ENCODE data around the gene ARL6IP4.

The ARL6IP4 gene

DNA sequence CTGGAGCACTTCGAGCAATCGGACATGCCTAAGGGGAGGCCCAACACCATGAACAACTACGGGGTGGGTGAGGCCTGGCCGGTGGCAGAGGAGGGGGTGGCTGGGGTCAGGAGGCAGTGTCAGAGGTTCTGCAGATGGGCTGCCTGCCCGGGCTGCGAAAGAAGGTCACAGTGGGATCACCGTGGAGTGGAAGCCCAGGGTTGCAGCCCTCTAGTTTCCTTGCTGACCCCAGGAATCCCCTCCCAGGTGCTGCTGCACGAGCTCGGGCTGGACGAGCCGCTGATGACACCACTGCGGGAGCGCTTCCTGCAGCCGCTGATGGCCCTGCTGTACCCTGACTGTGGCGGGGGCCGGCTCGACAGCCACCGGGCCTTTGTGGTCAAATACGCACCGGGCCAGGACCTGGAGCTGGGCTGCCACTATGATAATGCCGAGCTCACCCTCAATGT, 1.9 kb upstream of the ARL6IP4 start:
- DNase-seq (ENCODE audit: low spot score), result no peak

DNA sequence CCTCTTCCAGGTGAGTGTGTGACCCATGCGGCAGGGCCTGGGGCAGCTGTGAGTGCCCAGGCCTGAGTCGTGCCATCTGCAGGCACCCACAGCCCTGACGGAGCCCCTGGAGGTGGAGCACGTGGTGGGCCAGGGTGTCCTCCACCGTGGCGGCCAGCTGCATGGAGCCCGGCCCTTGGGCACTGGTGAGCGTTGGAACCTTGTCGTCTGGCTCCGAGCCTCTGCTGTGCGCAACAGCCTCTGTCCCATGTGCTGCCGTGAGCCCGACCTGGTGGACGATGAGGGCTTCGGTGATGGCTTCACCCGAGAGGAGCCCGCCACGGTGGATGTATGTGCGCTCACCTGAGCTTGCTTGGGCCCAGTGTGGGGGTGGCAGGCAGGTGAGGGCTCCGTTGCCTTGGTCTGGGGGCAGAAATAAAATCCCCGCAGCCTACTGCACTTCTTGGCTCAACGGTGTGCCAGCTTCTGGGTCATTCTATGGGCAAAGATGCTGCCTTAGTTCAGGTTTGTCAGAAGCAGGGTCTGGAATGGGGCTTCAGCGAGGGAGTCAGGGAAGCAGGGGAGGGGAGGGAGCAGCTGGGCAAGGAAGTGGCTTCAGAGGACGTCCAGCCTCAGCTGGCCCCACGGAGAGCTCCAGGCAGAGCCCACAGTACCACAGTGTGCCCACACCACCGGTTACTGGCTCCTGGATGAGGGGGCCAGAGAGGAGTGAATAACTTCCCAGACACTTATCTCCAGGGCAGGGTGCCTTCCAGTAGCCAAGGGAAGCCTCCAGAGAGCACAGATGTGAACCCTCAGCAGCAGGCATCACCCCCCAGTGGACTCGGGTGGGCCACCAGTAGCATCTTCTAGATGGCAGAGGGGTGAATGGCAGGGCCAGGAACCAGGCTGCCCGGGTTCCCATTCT, 1.2 kb upstream of the ARL6IP4 start:
- no peak for DNase-seq (ENCODE audit: low spot score)

DNA sequence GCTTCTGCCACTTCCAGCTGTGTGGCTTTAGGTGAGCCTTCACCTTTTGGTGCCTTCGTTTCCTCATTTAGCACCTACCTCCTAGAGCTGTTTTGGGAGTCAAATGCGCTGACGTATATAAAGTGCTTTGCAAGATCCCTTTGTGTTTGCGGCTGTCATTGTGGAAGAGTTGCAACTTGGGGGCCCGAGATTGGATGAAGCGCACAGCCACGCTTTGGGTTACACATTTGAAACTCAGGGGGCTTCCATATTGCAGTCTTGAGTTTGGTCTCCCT, 636 bp upstream of the ARL6IP4 start:
- no peak for DNase-seq (ENCODE audit: low spot score)

DNA sequence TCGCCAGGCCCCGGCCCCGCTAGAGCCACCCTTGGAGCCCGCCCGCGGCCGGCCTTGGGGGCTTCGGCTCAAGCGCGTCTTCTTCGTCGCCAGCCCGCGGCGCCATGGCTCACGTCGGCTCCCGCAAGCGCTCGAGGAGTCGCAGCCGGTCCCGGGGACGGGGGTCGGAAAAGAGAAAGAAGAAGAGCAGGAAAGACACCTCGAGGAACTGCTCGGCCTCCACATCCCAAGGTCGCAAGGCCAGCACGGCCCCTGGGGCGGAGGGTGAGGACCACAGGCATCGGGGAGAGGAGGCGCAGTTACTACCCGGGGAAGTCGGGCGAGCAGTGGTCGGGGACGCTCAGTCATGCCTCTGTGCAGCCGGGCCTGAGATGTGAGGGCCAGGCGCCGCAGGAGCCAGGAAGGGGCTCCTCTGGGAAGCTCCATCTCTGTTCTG, 573 bp downstream of the ARL6IP4 start:
- DNase-seq (ENCODE audit: low spot score), result no peak

DNA sequence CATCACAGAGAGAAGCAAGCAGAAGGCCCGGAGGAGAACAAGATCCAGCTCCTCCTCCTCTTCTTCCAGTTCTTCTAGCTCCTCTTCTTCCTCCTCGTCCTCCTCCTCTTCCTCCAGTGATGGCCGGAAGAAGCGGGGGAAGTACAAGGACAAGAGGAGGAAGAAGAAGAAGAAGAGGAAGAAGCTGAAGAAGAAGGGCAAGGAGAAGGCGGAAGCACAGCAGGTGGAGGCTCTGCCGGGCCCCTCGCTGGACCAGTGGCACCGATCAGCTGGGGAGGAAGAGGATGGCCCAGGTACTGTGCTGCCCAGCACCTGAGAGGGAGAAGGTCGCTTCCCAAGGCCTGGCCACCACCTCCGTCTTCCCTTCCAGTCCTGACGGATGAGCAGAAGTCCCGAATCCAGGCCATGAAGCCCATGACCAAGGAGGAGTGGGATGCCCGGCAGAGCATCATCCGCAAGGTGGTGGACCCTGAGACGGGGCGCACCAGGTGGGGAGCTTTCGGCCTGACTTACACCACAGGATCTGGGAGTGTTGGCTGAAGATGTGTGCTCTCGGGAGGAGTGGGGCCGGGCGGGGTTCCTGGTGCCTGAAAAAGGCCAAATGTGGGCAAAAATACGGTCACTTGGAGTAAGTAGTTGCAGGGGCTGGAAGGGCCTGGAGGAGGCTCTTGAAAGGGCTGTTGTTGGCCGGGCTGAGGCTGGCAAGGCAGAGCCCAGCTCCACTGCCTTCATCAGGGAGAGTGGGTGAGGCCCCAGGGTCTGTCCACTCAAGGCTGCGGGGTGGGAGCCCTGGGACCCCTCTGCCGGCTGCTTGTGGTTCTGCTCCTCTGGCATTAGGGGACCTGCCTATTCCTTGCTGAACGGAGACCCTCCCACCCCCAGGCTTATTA, 1.4 kb downstream of the ARL6IP4 start:
- DNase-seq (ENCODE audit: low spot score), result no peak

DNA sequence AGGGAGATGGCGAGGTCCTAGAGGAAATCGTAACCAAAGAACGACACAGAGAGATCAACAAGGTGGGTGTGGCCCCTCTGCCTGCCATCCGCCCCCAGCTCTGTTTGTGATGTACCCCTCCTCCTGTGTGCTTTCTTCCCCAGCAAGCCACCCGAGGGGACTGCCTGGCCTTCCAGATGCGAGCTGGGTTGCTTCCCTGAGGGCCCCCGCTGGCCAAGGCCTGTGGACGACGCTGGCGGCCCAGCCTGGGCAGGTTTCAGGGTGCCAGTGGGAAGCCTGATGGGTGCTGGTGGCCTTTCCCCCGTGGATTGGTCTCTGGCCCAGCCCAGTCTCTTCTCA, 2.0 kb downstream of the ARL6IP4 start:
- DNase-seq (ENCODE audit: low spot score), result no peak

DNA sequence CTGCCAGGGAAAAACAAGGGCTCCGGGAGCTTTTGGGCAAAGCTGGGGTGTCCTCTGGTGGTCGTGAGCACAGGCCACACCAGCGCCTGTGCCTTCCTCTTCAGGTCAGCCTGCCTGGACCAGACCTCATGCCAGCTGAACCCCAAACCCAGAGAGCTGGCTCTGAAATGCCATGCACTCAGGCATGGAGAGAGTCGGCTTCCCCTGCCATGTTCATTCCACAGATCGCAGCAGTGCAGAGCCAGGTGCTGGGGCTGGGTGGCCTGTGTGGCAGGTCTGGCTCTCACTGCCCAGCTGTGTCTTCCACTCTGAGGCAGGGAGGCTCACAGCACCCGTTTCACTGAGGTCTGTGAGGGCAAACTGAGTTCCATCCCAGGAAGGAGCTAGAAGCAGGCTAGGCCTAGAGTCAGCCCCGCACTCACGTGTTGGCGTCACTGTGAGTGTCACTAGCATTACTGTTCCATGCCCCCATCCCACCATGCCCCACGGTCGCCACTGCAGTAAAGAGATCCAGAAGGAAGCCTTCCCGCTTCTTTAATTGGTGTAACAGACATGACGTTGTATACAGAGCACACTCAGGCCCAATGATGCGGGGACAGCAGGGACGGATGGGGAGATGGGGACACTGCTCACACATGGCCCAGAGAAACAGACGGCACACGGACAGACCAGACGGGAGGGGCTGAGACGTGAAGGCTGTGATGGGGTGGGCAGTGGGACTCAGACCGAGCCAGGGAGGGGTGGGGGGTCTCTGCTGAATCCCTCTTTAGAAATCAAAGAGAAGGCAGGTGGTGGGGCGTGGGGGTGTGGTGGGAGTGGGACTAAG, 2.7 kb downstream of the ARL6IP4 start:
- no peak for DNase-seq (ENCODE audit: low spot score)

DNA sequence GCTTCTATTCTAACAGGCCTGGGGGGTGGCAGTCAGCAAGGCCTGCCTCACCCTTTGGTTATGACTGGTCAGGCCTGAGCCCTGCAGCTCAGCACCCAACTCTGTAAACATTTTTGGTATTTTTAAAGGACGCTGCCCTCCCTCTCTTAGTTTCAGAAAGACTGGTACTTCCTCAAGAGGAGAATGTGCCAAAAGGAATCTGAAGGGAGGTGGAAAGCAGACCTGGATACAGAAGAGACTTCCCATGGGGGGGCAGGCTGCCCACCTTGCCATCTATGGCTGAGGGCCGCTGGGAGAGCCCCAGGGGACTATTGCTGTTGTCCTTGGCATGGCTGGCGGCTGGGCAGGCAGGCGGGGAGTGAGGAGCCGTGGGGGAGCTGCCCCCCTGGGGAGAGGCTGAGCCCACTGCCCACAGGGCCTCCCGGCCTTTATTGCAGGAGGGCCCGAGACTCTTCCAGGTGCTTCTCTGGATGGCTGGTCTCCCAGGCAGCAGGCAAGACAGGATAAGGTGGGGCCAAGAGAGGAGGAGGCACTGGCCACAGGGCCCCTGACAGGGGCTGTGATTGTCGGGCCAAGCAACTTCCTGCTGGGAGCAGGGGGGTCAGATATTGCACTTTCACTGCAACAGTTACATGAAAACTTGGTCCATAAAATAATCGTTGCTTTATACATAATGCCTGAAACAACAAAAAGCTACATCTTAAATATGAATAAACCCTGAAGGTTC, 3.5 kb downstream of the ARL6IP4 start:
- no peak for DNase-seq (ENCODE audit: low spot score)

DNA sequence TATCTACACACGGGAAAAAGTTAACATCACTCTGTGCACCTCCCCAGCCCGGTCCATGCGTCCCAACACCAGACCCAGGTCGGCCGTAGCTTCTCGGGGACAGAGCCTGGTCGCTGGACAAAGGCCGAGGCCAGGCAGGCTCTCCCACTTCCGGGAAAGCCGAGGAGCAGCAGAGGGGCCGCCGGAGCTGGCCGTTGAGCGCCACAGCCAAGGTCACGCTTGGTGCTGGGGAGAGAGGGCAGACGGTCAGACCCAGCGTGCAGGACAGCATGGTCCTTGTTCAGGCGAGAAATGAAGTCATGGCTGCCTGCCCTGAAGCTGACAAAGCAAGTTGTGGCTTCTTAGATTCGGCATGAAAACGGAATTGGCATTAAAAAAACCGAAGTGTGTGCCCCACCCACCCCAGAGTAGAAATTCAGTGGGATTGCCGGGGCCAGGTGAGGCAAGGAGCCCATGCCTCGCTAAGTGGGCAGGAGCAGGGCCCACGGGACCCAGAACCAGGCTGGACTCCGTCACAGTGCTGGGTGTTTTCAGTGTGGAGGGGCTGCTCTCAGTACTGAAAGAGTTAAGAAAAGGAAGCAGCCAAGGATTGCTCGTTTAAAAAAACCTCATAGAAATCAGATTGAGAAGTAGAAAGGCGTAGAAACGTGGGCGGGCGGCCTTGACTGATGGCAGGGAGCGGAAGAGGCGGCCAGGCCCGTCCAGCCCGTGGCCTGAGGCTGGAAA, 4.3 kb downstream of the ARL6IP4 start:
- no peak for DNase-seq (ENCODE audit: low spot score)

DNA sequence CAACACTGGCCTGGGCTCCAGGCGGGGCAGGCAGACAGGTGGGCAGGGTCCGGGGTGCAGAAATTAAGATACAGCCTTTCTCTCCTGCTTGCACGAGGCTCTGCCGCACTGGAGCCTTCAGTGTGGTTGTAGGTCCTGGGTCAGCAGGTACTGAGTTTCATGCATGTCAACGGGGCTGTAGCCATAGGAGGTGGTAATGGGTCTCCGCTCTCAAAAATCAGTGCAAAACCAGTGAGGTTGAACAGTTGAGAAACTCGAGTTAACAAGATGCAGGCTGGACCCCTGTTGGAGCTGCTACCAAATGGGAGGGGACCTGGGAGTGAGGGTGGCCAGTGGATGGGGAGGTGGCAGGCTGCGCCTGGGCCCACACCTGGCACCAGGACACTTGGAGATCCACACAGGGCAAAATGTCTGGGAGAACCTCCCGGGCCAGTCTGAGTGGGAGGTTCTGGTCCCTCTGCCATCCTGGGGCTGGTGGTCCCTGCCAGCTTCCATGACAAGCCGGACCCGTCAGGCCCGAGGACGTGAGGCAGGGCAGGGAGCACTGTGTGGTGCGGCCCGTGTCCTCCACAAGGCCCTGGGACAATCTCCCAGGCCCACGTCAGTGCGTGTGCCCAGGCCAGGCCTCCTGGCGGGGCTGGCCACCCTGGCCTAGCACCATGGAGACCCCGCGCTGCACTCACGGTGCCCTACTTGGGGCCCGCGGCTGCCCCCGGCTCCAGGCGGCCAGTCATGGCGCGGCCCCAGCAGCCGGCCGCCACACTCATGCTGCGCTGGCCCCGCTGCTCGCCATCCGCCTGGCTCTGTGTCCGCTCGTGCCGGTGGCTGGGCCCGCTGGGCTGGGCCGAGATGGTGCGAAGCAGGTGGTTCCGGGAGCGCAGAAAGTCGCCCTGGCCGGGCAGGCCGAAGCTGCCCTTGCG, 5.1 kb downstream of the ARL6IP4 start:
- DNase-seq (ENCODE audit: low spot score), result no peak

DNA sequence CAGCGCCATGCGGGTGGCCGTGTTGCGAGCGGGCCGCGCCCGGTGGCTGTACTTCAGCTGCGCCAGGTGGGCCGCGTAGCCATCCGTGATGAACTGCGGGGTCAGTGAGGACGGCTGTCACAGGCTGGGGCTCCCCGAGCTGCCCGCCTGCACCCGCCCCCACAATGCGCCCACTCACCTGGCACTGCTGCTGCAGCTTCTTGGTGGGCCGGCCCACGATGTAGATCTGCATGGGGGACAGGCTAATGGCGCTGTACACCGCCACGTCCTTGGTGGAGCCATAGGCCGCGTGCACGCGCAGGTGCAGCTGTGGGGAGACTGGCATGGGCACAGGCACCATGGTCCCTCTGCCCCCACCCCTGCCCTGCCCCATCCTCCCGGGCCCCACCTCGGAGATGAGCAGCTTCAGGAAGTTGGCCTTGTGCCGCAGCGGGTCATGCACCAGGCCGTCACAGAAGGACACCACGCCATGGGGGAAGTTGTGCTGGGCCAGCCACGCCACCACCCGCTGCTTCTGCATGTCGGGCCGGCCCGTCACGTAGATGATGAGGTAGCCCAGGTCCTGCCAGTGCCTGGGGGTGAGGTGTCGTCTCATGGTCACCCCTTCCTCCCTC, 5.9 kb downstream of the ARL6IP4 start:
- DNase-seq (ENCODE audit: low spot score), result no peak

DNA sequence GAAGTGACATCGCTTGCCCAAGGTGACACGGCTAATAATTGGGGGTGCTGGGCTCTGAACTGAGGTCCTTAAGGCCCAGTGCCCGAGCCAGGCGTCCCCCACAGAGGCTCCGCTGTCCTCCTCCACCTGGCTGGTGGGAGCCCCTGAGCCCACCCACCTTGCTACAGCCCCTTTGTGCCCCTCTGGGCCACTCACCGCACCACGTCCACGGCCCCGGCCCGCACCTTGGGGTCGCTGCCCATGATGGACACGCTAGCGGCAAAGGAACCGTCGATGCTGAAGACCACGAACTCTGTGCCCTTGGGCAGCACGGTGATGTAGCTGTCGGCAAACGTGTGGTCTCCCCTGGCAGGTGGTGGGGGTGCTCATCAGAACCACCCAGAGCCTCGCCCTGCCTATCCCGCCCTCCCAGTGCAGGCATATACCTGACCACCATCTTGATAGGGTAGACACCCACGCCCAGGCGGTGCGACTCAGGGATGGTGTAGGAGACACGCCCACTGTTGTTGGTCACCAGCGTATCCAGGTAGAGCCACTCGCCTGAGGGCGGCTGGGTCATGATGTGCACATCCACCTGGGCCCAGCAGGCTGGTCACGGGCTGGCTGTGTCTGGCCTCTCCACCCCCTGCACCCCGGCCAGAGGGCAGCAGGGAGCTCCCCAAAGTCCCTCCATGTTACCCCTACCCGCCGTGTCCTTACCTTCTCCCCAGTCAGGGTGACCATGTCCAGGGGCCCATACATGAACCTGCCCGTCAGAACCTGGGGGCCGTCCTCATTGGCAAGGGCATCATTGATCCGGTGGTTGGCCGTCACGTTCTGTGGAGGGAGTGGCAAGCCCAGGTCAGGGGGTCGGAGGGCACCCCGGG, 6.8 kb downstream of the ARL6IP4 start:
- no peak for DNase-seq (ENCODE audit: low spot score)

DNA sequence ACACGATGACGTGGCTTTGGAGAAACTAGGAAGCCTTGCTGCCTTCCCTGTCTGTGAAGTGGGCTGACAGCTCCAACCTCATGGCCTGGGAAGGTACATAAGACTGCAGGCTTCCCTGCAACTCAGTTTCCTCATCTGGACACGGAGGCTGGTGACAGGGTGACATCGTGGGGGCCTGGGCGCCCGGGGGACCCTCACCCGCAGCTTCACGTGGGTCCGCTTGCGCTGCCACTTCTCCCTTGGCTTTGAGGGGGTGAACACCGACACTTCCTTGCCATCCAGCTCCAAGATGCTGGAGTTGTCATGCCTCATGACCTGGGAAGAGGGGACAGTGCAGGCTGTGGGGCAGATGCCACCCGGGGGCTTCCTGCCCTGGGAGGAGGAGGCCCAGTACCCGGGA, 7.6 kb downstream of the ARL6IP4 start:
- no peak for DNase-seq (ENCODE audit: low spot score)

DNA sequence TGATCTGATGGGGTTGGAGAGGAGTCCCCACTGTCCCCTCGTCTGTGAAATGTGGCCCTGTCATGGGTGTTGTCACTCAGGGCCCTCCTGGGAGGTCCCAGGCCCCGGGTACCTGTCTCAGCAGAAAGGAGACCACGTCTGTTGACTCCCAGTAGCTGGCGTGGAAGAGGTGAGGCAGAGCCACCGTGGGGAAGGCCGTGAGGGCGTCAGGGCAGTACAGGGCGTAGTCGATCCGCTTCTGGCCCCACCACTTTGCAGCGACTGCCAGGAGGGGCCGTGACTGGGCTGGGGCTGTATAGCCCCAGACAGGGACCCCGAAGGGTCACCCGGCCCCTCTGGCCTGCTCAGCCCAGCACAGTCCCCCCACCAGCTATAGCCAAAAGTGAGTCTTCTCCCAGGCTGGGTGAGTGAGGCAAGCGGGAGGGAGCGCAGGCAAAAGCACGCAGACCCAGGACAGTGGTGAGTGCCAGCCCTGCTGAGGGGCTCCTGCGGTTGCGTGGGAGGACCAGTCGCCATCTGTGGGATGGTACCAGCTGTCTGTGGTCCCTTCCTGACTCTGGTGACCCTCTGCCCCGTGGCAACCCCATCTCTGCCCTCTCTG, 8.2 kb downstream of the ARL6IP4 start:
- no peak for DNase-seq (ENCODE audit: low spot score)

DNA sequence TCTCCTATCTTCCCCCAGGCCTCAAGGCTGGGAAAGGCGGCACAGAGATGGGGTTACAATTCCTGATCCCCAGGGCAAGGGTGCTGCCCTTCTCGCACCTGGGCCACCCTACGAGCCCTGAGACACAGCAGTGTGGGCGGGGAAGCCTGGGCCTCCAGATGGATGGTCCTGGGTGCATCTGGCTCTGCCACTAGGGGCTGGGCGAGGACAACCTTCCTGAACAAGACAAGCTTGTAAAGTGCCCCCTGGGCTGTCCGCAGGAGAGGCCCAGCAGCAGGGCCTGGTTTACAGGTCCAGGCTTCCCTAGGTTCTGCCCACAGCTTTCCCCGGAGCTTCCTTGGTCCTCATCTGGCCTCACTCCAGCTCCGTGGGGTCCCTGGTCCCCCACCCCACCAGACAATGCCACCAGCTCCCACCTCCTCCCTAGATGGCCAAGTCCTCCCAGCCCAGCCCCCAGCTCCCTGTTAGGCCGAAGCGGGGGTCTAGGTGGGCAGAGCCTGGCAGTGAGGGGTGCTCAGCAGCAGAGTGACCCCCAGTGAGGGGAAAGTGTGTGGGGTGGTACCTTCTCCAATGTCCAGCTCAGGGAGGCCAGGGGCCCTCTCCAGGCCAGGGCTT, 8.9 kb downstream of the ARL6IP4 start:
- no peak for DNase-seq (ENCODE audit: low spot score)

DNA sequence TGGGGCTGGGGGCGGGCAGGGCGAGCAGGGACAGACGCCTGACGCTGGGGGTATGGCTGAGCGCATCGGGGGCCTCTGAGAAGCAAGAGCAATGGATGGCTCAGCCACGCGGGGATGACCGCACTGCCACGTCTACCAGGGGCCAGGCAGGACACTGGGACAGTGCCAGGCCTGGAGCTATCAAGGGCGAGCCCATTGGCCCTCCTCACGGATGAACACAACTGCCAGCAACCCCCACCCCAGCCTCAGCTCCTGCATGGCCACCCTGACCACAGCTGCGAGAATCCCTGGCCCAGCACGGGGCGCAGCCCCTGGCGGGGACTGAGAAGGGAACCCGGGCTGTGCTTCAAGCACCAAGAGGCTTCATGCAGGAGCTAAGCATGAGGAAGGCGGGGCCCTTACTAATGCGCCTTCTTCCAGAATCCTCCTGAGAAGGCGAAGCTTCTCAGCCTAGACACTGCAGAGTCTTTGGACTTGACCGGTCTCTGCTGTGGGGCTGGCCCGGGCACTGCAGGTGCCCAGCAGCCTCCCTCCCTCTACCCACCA, 9.5 kb downstream of the ARL6IP4 start:
- DNase-seq (ENCODE audit: low spot score), result no peak

DNA sequence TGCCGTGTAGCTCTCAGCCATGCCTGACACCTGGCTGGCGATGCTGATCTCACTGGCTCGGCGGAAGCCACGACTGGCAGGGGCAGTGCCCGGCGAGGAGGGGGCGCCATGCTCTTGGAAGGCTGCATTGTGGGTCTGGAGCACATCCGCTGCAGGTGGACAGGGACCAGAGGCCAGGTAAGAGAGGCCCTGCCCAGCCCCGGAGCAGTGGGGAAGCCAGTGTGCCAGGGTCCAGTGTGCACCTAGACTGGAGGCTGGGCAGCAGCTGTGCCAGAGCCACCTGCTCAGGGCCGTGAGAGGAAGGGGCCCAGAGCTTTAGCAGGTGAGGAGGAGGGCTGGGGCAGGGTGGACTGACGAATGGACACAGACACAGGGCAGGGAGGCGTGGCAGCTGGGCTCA, 10.1 kb downstream of the ARL6IP4 start:
- DNase-seq (ENCODE audit: low spot score), result no peak
